ENCODE measurements around the gene MSANTD1. TPM values are rescaled to one million over a fixed set of nuclear protein-coding genes. Genes with fewer than 3 reads are reported as not detected.

The MSANTD1 gene
- total and polyA plus RNA-seq, 10 of the 15 experiments (the other 5 are each of a cell fraction or from before 2014, with no cell fraction given) = 0.07 to 0.87 (median 0.22) TPM; not detected in 2

DNA sequence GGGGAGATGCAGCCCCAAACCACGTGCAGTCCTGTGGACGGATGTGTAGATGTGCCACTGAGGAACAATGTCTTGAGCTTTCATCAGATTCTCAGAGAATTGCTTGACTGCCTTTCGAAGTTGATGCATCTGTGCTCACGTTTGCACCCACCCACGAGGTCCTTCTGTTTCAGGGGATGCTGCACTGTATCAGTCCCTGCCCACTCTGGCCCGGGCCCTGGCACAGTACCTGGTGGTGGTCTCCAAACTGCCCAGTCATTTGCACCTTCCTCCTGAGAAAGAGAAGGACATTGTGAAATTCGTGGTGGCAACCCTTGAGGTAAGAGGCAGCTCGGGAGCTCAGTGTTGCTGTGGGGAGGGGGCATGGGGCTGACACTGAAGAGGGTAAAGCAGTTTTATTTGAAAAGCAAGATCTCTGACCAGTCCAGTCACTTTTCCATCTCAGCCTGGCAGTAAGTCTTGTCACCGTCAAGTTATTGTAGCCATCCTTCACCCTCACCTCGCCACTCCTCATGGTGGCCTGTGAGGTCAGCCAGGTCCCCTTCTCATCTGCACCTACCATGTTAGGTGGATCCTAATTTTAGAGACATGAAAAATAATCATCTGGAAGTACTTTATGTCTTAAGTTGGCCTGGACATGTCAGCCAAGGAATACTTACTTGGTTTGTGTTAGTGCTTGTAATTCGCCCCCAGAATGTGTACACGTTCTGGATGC, 36.4 kb upstream of the MSANTD1 start (continued):
- TF ChIP-seq SRF (IDR thresholded peaks at IDR 0.05; ENCODE audit: low read depth in 2 of 2, low read length in 2 of 2) (no peak), NFIC (IDR thresholded peaks at IDR 0.05; ENCODE audit: low read depth, low read length) (no peak), FOXK2 (IDR thresholded peaks at IDR 0.05) (no peak), SMAD1 (IDR thresholded peaks at IDR 0.05; ENCODE audit: low read depth, partially characterized antibody) (no peak), BRCA1 (IDR thresholded peaks at IDR 0.05; ENCODE audit: low read depth, low read length) (no peak)
- TF ChIP-seq, protein P1, sequence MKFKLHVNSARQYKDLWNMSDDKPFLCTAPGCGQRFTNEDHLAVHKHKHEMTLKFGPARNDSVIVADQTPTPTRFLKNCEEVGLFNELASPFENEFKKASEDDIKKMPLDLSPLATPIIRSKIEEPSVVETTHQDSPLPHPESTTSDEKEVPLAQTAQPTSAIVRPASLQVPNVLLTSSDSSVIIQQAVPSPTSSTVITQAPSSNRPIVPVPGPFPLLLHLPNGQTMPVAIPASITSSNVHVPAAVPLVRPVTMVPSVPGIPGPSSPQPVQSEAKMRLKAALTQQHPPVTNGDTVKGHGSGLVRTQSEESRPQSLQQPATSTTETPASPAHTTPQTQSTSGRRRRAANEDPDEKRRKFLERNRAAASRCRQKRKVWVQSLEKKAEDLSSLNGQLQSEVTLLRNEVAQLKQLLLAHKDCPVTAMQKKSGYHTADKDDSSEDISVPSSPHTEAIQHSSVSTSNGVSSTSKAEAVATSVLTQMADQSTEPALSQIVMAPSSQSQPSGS (IDR thresholded peaks at IDR 0.05; ENCODE audit: low read length) = no peak

DNA sequence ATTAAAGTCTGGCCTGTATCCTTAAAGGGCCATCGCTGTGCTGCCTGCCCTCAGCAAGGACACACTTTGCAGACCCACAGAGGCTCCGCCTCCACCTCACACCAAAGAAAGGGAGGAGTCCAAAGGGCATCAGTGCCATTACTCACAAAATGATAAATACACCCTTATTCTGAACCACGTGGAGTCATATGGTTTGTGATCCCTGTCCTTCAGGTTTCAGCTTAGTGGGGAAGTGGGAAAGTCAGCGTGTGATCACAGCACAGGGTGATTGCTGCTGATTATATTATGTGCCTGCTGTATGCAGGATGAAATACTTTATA, 35.9 kb upstream of the MSANTD1 start:
- Histone ChIP-seq H3K4me2 (ENCODE audit: control insufficient read depth, insufficient read depth) (no peak overlapping the region), H3K27me3 (replicated peaks in 1 of 2; ENCODE audit: control insufficient read depth in 2 of 2, insufficient read depth in 2 of 2, low read length in 1 of 2) (no peaks in the 10 kb centered on the region), H4K20me1 (ENCODE audit: control insufficient read depth, insufficient read depth) (no peaks in the 10 kb centered on the region), H3K79me2 (ENCODE audit: control insufficient read depth, insufficient read depth, low read length) (no peaks in the 10 kb centered on the region), H3K4me3 (no peak overlapping the region), H3K36me3 (ENCODE audit: control insufficient read depth in 2 of 2, insufficient read depth in 2 of 2, low read length in 1 of 2) (peaks cover 46 to 50% of the 10 kb centered on the region in 2 experiments), H3K27ac (ENCODE audit: control insufficient read depth, insufficient read depth) (no peak overlapping the region), H3K4me1 (ENCODE audit: control insufficient read depth, insufficient read depth, low read length) (no peaks in the 10 kb centered on the region), H2AFZ (ENCODE audit: control insufficient read depth, low read depth, low read length) (no peak overlapping the region), H3K9me3 (replicated peaks; ENCODE audit: control insufficient read depth, insufficient read depth, low read length) (no peaks in the 10 kb centered on the region), H3K9ac (ENCODE audit: control insufficient read depth, insufficient read depth, low read length) (no peak overlapping the region)
- WGBS (ENCODE audit: insufficient coverage, insufficient replicate concordance, low lambda C conversion rate, missing lambda C conversion rate) = 85% methylated on average over 4 of the region's 4 CpGs
- RAD21 ChIA-PET (ENCODE audit: unreplicated experiment) = no interaction called here
- ATAC-seq (no peak), DNase-seq (ENCODE audit: low read depth, low spot score) (no peak), FAIRE-seq (no peak)
- POLR2A ChIA-PET = no interaction called here
- intact Hi-C loops (cut with micrococcal nuclease; ENCODE audit: unreplicated experiment) = no loop called here
- TF ChIP-seq ESRRA (IDR thresholded peaks at IDR 0.05; ENCODE audit: low read length) = no peak
- no peak for TF ChIP-seq SPI1 (IDR thresholded peaks at IDR 0.05; ENCODE audit: borderline replicate concordance, insufficient read depth, low read depth, low read length)
- TF ChIP-seq, protein P2, sequence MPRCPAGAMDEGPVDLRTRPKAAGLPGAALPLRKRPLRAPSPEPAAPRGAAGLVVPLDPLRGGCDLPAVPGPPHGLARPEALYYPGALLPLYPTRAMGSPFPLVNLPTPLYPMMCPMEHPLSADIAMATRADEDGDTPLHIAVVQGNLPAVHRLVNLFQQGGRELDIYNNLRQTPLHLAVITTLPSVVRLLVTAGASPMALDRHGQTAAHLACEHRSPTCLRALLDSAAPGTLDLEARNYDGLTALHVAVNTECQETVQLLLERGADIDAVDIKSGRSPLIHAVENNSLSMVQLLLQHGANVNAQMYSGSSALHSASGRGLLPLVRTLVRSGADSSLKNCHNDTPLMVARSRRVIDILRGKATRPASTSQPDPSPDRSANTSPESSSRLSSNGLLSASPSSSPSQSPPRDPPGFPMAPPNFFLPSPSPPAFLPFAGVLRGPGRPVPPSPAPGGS (IDR thresholded peaks at IDR 0.05; ENCODE audit: borderline replicate concordance, insufficient read depth, low read depth, low read length, poor library complexity, severe bottlenecking) = no peak
- no peak for TF ChIP-seq EZH2 (IDR thresholded peaks at IDR 0.05; ENCODE audit: borderline replicate concordance, control insufficient read depth, low read depth, low read length)
- TF ChIP-seq NFXL1 (IDR thresholded peaks at IDR 0.05; ENCODE audit: borderline replicate concordance) = no peak
- TF ChIP-seq YY1 (IDR thresholded peaks at IDR 0.05; ENCODE audit: low read depth, low read length) = no peak
- TF ChIP-seq PML (IDR thresholded peaks at IDR 0.05; ENCODE audit: low read length) = no peak
- TF ChIP-seq CHD4 (IDR thresholded peaks at IDR 0.05) = no peak
- no peak for TF ChIP-seq IKZF1 (conservative IDR thresholded peaks at IDR 0.05)
- TF ChIP-seq FOXM1 (IDR thresholded peaks at IDR 0.05; ENCODE audit: low read depth, low read length) = no peak
- TF ChIP-seq NRF1 (conservative IDR thresholded peaks at IDR 0.05; ENCODE audit: low read depth, low read length) = no peak
- SMC1A ChIA-PET (ENCODE audit: uncharacterized antibody, unreplicated experiment) = no interaction called here
- no TSS peak for BruUV-seq (replicated peaks)
- CTCF ChIA-PET = interaction anchor here (1.7 kb wide), 1 partner anchor 235 kb away, joined by 4 read pairs; no protein-coding TSS in a partner anchor
- in situ Hi-C loops (cut with MboI) = no loop called here
